T47D (cell line): ENCODE results near the gene KIF5B.
"Not testable (repeated sequence)": the region's sequence is repeated elsewhere in the genome, so short reads cannot be mapped to it uniquely, and the experiment has no call there.

Experiments
- DNase-seq, 2 experiments: peaks; one replicate each; pipeline versions ENCODE4 v3.0.0 to v3.0.0-alpha.2; 2011 to 2012; ENCODE audit warnings: low read depth in 1 of 2, low spot score in 1 of 2
- JUND ChIP-seq: IDR thresholded peaks from 2 replicates; pipeline ENCODE4 v1.6.1; 2012; ENCODE audit warnings: low read depth
- in situ Hi-C: cut with HindIII; loops from 2 replicates; pipeline ENCODE4 v1.10.0; 2016; ENCODE audit warnings: low sequenced_read_pairs, low pct_unique_long_range_greater_than_20kb

The KIF5B gene

GRCh38 chr10:32056136-32057035, at the start of gene KIF5B:
Gene KIF5B, minus strand, starts transcription at chr10:32056425. Its CDS starts 452 bp downstream, at chr10:32055973.
- in situ Hi-C loops: no loop called here
- no peak for TF ChIP-seq JUND
- peak; percentile 79 to 84 for DNase-seq

- peak in 1 of 2 experiments; percentile 62 for DNase-seq
- in situ Hi-C loops: no loop called here
- no peak for TF ChIP-seq JUND
Observed at GRCh38 chr10:32105782-32106382, 49.7 kb upstream of the KIF5B start.

- no peak for DNase-seq
- in situ Hi-C loops: no loop called here
- no peak for TF ChIP-seq JUND
Observed at GRCh38 chr10:32104622-32105509, 48.6 kb upstream of the KIF5B start.

- in situ Hi-C loops: no loop called here
- TF ChIP-seq JUND: no peak
- DNase-seq: no peak
Observed at GRCh38 chr10:32104181-32104580, 48.0 kb upstream of the KIF5B start.

GRCh38 chr10:32103721-32104120, 47.5 kb upstream of the KIF5B start:
- no peak for TF ChIP-seq JUND
- in situ Hi-C loops: no loop called here
- DNase-seq: no peak

GRCh38 chr10:32098566-32099259, 42.5 kb upstream of the KIF5B start:
- in situ Hi-C loops, DNase-seq: not testable (repeated sequence)

- peak in 1 of 2 experiments; percentile 55 for DNase-seq
- in situ Hi-C loops: no loop called here
- TF ChIP-seq JUND: no peak
Observed at GRCh38 chr10:32095116-32095733, 39.0 kb upstream of the KIF5B start.

- in situ Hi-C loops: no loop called here
- DNase-seq: no peak
- no peak for TF ChIP-seq JUND
Observed at GRCh38 chr10:32093650-32094049, 37.4 kb upstream of the KIF5B start.

GRCh38 chr10:32091046-32091445, 34.8 kb upstream of the KIF5B start:
- DNase-seq: no peak
- in situ Hi-C loops: no loop called here
- no peak for TF ChIP-seq JUND

GRCh38 chr10:32084185-32084851, 28.1 kb upstream of the KIF5B start:
- in situ Hi-C loops: no loop called here
- no peak for TF ChIP-seq JUND
- no peak for DNase-seq

GRCh38 chr10:32077896-32078485, 21.8 kb upstream of the KIF5B start:
- no peak for TF ChIP-seq JUND
- DNase-seq: no peak
- in situ Hi-C loops: no loop called here
